NCI-H1930 (cell line): ENCODE results near the gene ASXL1.
"Not testable (repeated sequence)": the region's sequence is repeated elsewhere in the genome, so short reads cannot be mapped to it uniquely, and the experiment has no call there.

Experiments
- DNase-seq, 2 experiments: peaks; one replicate each; lab custom pipeline; 2025; lab: John Stamatoyannopoulos, UW

The ASXL1 gene

DNA sequence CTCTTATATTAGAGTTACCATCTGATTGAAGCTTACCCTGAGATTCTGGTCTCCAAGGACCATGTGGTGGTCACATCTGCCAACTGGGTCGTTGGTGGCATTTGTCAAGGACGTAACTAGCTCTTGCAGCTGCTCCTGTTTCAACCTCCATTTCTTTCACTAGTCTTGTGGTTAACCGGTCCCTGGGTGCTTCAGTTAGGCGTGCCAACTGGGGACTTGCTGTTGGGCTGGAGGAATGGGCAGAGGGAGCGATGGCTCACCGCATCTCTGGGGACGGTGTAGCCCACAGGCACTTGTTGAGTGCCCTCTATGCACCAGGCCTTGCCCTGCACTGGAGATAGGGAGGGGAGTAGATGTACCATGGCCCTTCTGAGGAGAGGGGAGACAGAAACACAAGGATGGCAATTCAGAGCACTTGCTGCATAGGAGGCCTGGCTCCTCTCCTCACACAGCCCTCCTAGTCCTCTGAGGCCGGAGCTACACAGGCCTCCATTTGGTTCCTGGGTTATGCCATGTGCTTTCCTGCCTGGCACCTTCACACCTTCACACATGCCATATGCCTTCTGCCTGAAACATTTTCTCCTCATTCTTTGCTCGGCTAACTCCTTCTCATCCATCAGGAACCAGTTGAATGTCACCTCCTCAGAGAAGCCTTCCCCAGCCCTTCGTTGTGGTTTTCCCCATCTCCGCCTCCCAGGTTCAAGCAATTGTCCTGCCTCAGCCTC is 20.0 kb upstream of the ASXL1 start:
- no peak for DNase-seq

DNA sequence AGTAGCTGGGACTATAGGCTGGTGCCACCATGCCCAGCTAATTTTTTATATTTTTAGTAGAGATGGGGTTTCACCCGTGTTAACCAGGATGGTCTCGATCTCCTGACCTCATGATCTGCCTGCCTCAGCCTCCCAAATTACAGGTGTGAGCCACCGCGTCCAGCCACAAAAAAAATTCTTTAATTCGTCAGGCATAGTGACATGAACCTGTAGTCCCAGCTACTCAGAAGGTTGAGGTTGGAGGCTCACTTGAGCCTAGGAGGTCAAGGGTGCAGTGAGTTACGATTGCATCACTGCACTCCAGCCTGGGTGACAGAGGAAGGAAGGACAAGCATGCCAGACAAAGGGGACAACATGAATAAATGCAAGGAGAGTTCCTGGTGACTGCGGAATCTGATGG is 19.5 kb upstream of the ASXL1 start:
- DNase-seq, result no peak

DNA sequence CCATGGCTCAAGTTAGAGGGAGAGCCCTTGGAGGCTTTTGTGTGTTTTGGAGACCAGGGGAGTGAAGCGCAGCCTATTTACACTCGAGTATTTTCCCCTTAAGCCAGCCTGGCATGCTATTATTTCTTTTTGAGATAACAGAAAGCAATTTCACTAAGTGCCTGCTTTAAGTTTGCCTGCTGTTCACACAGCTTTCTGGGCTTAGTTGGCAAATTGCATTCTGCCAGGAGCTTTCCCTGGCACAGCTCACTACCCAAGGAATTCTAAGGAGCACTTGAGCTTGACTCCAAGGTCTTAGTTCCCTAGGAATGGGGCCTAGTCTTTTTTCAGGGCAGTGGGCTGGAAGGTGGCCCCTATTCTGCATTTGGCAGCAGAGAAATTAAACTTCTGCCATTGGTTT is 19.0 kb upstream of the ASXL1 start:
- no peak for DNase-seq

DNA sequence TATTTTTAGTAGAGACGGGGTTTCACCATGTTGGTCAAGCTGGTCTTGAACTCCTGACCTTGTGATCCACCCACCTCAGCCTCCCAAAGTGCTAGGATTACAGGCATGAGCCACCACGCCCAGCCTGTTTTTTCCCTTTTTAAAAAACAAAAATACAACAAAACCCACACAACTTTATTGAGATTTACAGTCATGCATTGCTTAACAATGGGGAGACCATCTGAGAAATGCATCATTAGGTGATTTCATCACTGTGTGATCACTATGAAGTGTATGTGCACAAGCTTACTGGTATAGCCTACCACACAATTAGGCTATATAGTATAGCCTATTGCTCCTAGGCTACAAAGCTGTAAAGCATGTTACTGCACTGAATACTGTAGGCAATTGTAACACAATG is 17.1 kb upstream of the ASXL1 start:
- not testable (repeated sequence) for DNase-seq

DNA sequence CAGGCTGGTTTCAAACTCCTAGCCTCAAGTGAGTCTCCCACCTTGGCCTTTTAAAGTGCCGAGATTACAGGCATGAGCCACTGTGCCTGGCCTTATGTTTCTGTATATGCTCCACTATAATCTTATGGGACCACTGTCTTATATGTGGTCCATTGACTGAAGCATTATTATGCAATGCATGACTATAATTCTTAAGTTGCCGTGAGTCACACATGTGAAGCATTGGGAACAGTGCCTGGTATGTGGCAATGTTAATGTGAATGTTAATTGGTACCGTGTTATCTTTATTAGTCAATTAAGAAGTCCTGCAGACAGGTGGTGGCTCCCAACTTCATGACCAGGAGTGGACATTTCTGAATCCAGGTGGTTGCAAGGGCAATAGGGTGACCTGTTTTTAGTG is 14.7 kb upstream of the ASXL1 start:
- no peak for DNase-seq

DNA sequence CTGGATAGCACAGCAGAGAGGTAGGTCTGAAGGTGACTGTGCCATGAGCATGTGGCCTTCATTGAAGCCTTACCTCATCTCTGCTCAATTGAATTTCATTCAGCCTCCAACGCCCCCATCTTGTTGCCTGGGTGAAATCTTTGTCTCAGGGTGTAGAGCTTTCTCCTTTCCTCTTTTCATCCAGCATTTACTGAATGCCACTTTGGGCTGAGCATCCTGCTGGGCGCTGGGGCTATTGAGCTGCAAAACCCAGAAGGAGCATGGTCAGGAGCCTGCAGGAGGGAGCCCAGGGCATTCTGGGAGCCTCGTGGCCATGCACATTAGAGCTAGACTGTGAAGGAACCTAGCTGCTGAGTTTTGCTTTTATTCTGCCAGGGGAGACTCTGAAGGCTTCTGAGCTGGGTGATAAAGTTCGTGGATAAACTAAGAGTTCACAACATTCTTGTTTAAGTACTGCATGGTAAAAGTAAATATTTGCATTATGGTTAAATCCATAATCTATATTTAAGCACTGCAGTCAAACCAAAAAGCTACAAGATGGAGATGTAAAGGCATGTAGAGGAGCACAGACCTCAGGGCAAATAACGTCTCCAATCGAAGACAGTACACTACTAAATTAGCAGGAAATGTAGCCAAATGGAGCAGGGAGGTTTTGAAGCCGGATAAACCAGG is 13.2 kb upstream of the ASXL1 start:
- no peak for DNase-seq

DNA sequence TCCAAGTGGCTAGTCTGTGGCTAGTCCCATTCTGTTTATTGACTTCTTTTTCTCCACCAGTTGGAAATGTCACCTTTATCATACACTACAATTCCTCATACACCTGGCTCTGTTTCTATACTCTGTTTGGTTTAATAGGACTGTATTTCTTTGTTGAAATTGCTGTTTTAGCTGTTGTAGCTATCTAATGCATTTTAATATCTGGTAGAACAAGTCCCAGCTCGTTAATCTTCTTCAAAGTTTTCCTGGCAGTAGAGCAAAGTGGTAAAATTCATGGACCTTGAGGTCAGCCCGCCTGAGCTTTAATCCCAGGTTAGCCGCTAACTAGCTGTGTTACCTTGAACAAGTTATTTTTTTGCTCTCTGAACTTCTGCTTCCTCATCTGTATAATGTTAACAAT is 9.9 kb upstream of the ASXL1 start:
- no peak for DNase-seq

DNA sequence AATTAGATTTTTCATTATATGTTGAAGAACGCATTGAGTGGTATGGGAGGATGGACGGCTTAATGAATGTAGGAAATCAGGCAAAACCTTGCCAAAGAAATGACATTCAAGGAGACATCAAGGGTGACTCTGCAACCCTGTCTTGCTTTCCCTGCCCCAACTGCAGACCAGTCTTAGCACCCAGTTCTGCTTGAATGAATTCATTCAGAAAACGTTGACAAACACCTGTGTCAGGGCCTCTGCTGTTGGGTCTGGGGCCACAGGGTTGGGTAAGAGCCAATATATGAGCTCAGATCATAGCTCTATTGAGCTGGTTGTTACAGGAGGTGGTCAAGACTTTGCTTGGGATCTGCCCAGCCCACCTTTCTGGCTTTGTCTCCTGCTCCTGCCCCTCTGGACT is 7.7 kb upstream of the ASXL1 start:
- DNase-seq, result no peak

DNA sequence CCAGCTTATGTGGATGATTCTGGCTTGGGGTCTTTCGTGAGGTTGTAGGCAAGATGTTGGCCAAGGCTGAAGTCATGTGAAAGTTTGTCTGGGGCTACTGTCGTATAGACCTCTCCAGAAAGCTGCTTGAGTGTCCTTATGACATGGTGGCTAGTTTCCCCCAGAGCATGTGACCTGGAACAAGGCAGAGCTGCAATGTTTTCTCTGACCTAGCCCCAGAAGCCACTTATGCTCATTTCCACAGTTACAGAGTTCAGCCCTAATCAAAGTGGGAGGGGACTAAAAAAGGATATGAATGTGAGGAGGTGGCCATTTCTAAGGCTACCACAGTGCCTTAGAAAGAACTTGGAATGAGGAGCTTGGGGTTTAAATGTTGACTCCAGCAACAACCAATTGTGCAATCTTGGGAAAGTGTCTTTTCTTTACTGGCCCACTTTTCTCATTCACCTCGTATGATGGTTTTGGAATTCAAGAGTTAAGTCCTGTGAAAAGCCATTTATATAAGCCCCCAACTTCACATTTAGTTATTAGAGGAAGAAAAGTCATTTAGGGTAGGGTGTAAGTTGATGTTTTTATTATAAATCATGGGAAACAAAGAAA is 5.9 kb upstream of the ASXL1 start:
- DNase-seq, result no peak

DNA sequence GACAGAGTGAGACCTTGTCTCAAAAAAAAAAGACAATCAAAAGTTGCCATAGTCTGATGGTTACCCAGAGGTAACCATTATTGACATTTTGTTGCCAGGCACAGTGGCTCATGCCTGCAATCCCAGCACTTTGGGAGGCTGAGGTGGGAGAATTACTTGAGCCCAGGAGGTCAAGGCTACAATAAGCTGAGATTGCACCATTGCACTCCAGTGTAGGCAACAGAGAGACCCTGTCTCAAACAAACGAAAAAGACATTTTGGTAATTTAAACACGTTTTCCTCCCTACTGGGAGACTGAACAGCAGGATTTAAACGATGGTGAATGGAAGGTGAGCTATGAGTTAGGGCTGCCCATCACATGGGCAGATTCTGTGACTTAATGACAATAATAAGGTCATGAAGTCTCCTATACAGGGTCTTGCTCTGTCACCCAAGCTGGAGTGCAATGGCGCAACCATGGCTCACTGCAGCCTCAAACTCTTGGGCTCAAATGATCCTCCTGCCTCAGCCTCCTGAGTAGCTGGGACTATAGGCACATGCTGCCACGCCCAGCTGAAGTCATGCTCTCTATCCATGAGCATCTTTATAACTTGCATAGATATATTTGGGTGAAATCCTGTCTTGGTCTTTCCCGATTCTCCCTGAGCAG is 4.2 kb upstream of the ASXL1 start:
- DNase-seq, result no peak

DNA sequence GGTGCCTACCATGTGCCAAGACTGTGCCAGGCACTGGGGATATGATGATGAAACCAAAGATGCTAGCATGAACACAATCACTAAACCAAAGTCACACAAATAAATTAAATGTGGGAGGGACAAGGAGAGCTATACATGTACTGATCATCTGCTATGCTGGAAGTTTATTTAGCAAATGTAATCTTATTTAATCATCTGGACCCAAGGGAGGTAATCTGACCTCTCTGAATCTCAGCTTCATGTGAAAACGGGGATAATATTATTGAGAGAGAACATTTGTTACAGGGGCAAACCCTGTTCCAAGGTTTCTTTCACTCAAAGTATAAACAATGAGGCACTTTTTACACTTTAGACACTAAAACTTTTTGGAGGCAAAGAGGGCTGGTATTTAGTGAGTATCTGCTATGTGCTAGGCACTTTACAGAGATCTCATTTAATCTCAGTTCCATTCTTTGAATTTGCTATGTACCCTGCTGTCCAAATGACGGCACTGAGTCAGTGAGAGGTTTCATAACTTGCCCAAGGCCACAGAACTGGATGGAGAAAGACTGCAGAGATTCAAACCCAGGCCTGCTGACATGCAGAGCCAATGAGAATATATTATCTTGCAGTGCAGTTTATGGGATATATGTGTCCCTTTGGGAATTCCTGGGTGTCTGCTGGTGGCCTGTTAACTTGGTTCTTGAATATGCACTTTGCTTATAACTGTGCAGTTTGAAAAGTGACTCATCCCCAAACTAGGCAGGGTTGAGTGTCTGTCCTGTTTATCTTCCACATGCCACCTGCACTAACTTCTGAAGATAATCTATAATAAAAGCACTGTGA is 3.3 kb upstream of the ASXL1 start:
- no peak for DNase-seq

DNA sequence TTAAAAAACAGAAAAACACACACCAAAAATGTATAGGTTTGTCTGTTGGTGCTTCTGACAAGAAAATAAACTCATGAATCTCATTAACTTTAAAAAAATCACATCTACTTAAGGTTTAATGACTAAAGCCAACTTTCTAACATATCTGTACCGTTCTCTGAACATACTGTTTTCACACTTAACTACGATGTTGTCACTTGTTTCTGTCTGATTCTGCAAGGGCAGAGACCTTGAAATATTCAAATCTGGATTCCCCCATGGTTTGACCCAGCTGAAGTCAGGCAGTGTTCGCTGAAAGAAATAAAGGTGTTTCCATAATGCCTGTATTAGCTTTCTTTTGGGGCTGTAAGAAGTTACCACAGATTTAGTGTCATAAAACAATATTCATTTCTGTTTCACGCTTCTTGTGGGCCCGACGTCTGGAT is 2.7 kb upstream of the ASXL1 start:
- no peak for DNase-seq

DNA sequence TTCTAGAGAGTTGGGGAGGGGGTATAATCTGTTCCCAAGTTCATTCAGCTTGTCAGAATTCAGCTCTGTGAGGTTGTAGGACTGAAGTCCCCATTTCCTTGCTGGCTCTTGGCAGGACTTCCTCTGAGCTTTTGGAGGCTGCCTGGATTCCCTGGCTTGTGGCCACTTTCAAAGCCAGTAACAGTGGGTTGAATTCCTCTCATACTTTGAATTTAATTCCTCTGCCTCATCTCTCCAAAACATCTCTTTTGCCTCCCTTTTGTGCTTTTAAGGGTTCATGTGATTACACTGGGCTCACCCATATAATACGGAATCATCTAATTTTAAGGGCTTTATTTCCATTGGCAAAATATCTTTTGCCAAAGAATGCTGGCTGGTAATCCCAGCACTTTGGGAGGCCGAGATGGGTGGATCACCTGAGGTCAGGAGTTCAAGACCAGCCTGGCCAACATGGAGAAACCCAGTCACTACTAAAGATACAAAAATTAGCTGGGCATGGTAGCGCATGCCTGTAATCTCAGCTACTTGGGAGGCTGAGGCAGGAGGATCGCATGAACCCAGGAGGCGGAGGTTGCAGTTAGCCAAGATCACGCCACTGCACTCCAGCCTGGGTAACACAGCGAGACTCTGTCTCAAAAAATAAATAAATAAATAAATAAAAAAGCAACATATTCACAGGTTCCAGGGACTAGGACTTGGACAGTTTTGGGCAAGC is 2.1 kb upstream of the ASXL1 start:
- not testable (repeated sequence) for DNase-seq

DNA sequence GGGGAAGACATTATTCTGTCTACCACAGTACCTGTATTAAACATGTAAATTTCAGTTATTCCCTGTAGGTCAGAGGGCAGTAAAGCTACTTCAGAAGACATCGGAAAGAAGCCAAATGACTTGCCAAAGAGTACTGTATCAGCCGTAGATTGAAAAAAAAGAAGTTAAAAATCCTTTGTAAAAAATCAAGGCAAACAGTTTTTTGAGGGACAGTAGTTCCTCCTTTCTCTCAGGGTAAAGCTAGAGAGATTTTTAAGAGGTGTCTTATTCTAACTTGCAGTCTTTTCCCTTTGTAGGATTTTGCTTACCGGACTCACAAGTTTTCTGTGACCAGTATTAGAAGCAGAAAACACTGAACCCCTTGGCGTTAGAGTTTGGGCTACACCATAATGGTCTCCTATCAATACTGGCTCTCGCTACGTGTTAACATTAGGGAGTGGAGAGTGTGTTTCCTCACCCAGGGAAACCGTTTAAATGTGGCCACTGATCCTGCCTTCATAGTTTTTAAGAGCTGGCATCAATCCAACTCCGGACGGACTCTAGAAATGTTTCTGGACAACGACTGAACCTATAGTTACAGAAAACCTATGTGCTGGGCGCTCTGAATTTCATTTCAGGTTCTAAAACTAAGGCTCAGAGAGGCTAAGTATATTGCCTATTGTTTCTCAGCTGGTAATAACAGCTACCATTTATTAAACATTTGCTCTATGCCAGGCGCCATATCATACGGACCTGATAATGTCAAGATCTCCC is 1.3 kb upstream of the ASXL1 start:
- DNase-seq, result no peak

DNA sequence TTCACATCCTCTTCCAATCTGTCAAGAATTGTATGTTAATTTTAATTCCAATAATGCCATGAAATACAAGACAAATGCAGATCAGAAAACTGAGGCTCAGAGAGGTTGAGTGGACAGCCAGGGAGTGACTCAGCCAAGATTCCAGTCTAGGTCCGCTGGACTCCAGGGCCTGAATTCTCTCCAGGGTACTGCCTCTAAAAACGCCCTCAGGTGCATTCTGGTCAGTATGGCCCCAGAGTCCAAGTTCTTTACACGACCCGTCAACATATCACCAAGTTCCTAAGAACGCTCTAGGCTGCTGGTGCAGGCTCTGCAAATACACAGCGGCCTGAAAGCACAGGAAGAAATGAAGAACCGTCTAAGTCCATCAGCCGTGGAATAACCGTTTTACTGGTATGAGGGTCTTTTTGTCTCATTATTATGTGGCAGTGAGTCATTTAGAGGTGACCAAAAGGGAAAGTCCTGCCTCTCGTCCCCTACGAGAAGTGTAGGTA is 709 bp upstream of the ASXL1 start:
- no peak for DNase-seq

DNA sequence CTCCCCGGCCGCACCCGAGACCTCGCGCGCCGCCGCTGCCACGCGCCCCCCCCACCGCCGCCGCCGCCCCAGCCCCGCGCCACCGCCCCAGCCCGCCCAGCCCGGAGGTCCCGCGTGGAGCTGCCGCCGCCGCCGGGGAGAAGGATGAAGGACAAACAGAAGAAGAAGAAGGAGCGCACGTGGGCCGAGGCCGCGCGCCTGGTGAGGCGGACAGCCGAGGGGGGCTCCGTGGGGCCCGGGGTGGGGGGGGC is 426 bp downstream of the ASXL1 start:
- no peak for DNase-seq

DNA sequence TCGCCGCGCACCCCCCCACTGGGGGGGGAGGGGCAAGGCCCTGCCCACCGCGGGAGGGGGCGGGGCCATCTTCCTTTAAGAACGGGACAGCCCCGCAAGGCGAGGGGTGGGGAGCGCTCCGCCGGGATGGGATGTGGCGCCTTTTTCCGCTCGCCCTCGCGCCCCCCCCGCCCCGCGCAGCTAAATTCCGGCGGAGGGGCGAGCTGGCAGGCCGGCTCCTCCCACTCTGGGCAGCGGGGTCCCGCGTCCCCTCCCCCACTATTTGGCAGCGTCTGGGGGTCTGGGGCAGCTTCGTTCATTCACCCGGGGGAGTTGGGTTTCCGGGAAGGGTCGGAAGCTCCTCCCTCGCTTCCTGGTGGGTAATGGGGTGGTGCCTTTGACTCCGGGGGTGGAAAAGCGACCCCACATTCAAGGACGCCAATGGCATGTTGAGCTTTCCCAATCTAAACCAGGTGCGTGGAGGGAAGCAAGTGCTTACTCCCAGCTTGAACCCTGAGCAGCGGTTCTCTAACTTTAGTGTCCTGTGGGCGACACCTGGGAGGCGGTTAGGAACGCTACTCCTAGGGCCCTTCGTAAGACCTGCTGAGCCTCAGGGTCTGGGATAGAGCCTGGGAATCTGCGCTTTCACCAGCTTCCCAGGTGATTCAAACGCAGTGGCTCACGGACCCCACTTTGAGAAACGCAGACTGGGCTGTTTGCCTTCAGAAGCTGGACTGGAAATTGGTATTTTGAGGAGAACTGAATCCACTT is 927 bp downstream of the ASXL1 start:
- DNase-seq, result peak; percentile 47 to 58

DNA sequence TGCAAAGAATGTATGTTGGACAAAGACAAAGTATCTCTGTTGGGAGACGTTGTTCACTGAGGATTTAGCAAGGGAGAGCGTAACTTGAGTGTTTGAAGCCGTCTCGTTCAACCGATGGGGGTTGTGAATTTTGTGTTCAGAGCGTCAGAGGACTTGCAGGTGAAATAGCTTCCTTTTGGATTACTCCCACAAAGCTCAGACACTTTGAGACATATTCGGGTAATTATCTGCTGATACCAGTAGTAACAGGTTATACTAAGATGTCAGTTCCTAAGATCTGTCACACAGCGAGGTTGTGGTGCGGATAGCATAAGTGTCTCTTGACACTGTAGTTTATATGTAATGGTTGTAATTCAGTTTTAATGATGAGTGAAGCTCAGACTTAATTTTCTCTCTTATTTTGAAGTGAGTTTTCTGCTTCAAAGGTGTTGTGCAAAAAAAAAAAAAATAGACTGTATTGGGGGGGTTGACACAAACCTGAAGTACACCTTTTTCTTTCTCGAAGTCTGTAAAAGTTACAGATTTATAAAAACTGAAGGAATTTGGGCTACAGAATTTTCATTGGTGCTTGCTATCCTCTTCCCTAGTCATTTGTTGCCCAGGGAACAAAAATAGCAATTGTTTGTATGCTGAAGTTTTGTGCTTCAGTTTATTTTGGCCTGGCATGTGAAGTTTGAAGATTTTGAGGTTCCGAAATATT is 1.7 kb downstream of the ASXL1 start:
- no peak for DNase-seq

DNA sequence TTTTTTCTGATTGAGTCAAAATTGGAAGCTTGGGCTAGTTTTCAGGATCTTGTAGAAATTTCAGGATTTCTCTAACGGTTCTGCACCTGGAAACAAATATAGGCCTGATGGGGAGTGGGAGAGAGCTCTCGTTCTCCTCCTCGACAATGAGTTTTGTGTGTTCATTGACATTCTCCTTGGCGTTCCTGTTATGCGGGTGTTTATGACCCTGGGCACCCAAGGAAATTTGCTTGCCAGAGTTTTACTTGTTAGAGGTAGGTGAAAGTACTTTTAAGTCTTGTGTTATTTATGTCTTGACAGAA is 2.2 kb downstream of the ASXL1 start:
- DNase-seq, result no peak

DNA sequence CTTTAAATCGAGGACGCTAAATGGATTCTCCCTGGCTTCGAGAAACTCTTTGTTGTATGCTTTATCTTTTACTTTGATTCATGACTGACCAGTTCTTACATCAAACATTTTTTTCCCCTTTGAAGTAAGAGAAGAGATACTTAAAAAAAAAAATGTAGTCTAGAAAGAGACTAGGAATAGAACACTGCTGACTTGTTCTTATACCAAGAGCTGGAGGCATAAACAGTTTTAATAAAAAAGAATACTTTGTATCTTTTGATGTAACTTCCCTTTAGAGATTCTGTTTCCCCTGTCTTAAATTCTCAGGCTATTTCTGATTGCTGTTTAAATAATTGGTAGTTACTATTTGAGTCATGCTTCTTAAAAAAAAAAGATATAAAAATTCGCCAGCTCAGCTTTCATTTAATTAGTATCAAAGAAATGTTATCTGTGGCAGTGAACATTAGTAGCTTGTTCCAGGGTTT is 4.8 kb downstream of the ASXL1 start:
- no peak for DNase-seq
